PC-3 (cell line): ENCODE measurements around the gene MAGI1. TPM values are rescaled to one million over a fixed set of nuclear protein-coding genes. Genes with fewer than 3 reads are reported as not detected.

Source experiments
- ATAC-seq: fragments of 200-7000 bp; cut with Tn5 transposase; 2 replicates; pipeline ENCODE4 v1.9.1; 2020; ENCODE audit warnings: mild to moderate bottlenecking, moderate library complexity
- BruUV-seq: library from RNA; stranded (reverse); fragments of 400-500 nt; replicated peaks from 2 replicates; lab custom pipeline; 2021; lab: Mats Ljungman, UMichigan
- CTCF ChIA-PET: fragments of 300-600 bp; sonication (Branson Sonifier 250); formaldehyde crosslinking; loops from one replicate; lab custom pipeline; 2022; ENCODE audit warnings: antibody characterized with exemption; lab: Charles Lee
- POLR2A ChIA-PET: fragments of 300-600 bp; sonication (Branson Sonifier 250); formaldehyde crosslinking; loops from one replicate; lab custom pipeline; 2022; ENCODE audit warnings: antibody characterized with exemption; ENCODE audit not compliant: unreplicated experiment; lab: Charles Lee
- DNase-seq: peaks from one replicate; pipeline ENCODE4 v3.0.0-alpha.2; 2015
- H2AFZ ChIP-seq: fragments of 300-600 bp; sonication (generic); 2 replicates; pipeline ENCODE4 v1.6.0; 2016; ENCODE audit warnings: antibody characterized with exemption, low read length
- H3F3A ChIP-seq: fragments of 300-600 bp; sonication (generic); one replicate; pipeline ENCODE4 v1.6.0; 2017; ENCODE audit warnings: antibody characterized with exemption, low read length, control low read depth, mild to moderate bottlenecking; ENCODE audit not compliant: unreplicated experiment
- H3K27ac ChIP-seq: fragments of 300-600 bp; sonication (generic); 2 replicates; pipeline ENCODE4 v1.5.1; 2016; ENCODE audit warnings: mild to moderate bottlenecking, low read length
- H3K27me3 ChIP-seq: fragments of 300-600 bp; sonication (generic); 2 replicates; pipeline ENCODE4 v1.6.1; 2016; ENCODE audit warnings: low read length, mixed read lengths
- H3K36me3 ChIP-seq: fragments of 300-600 bp; sonication (generic); 2 replicates; pipeline ENCODE4 v1.6.1; 2016; ENCODE audit warnings: low read depth, mixed run types, low read length, mixed read lengths
- H3K4me1 ChIP-seq: fragments of 300-600 bp; sonication (generic); 2 replicates; pipeline ENCODE4 v1.5.1; 2016; ENCODE audit warnings: low read length; ENCODE audit not compliant: insufficient read depth
- H3K4me2 ChIP-seq: fragments of 300-600 bp; sonication (generic); 2 replicates; pipeline ENCODE4 v1.6.0; 2016; ENCODE audit warnings: low read length
- H3K4me3 ChIP-seq: fragments of 300-600 bp; sonication (generic); 2 replicates; pipeline ENCODE4 v1.5.1; 2016; ENCODE audit warnings: mild to moderate bottlenecking, low read length, mixed read lengths
- H3K79me2 ChIP-seq: fragments of 300-600 bp; sonication (generic); 2 replicates; pipeline ENCODE4 v1.6.1; 2017; ENCODE audit warnings: low read length, mixed read lengths
- H3K9ac ChIP-seq: fragments of 300-600 bp; sonication (generic); 2 replicates; pipeline ENCODE4 v1.6.0; 2016; ENCODE audit warnings: mild to moderate bottlenecking, low read length
- H3K9me2 ChIP-seq: fragments of 300-600 bp; sonication (generic); replicated peaks from 2 replicates; pipeline ENCODE4 v1.6.1; 2016; ENCODE audit warnings: mixed run types, low read length, mixed read lengths
- H3K9me3 ChIP-seq: fragments of 300-600 bp; sonication (generic); 2 replicates; pipeline ENCODE4 v1.6.1; 2016; ENCODE audit warnings: low read length, mixed read lengths
- H4K20me1 ChIP-seq: fragments of 300-600 bp; sonication (generic); 2 replicates; pipeline ENCODE4 v1.6.1; 2016; ENCODE audit warnings: low read length, mixed read lengths
- CTCF ChIP-seq: fragments of 300-600 bp; sonication (generic); conservative IDR thresholded peaks from 2 replicates; pipeline ENCODE4 v1.5.1; 2017; ENCODE audit warnings: antibody characterized with exemption, low read depth, mild to moderate bottlenecking, low read length
- EZH2 ChIP-seq: fragments of 300-600 bp; sonication (generic); IDR thresholded peaks from one replicate; pipeline ENCODE4 v1.6.1; 2017; ENCODE audit warnings: antibody characterized with exemption, mild to moderate bottlenecking, low read length; ENCODE audit not compliant: unreplicated experiment
- EZH2phosphoT487 ChIP-seq: fragments of 300-600 bp; sonication (generic); IDR thresholded peaks from 2 replicates; pipeline ENCODE4 v1.6.1; 2018; ENCODE audit warnings: mild to moderate bottlenecking, antibody characterized with exemption, low read length, borderline replicate concordance
- intact Hi-C: fragments of 100-400 bp; cut with micrococcal nuclease; formaldehyde crosslinking; loops from 2 replicates; pipeline ENCODE4 v1.9.0; 2023
- total RNA-seq: library from RNA; depleted of rRNA; stranded (reverse); fragments of >200 nt; gene quantifications from 2 replicates; pipeline ENCODE4 v1.2.3, GENCODE V29; 2014

The MAGI1 gene
- total RNA-seq, 1 experiment from 2014 or later = 8.9 TPM

GRCh38 chr3:65717676-65718346, 320.9 kb downstream of the MAGI1 start:
- Histone ChIP-seq H3K27me3 (no peaks in the 10 kb centered on the region), H3K9me2 (no peaks in the 10 kb centered on the region), H3K36me3 (no peaks in the 10 kb centered on the region), H3K4me1 (no peaks in the 10 kb centered on the region), H3K79me2 (no peaks in the 10 kb centered on the region), H3K27ac (no peak overlapping the region), H3K9ac (no peak overlapping the region), H3K4me2 (no peak overlapping the region), H3K9me3 (no peaks in the 10 kb centered on the region), H3K4me3 (no peak overlapping the region), H3F3A (no peaks in the 10 kb centered on the region), H2AFZ (no peak overlapping the region), H4K20me1 (no peaks in the 10 kb centered on the region)
- intact Hi-C loops = no loop called here
- ChIA-PET CTCF (no interaction called here), POLR2A (no interaction called here)
- no TSS peak for BruUV-seq
- no peak for TF ChIP-seq EZH2phosphoT487
- TF ChIP-seq EZH2 = no peak
- no peak for TF ChIP-seq CTCF
- no peak for DNase-seq
- ATAC-seq = no peak

GRCh38 chr3:65716071-65716751, 322.5 kb downstream of the MAGI1 start:
- DNase-seq (no peak), ATAC-seq (no peak)
- Histone ChIP-seq H3K9ac (no peak overlapping the region), H3K27me3 (no peaks in the 10 kb centered on the region), H3K36me3 (no peaks in the 10 kb centered on the region), H3K9me3 (no peaks in the 10 kb centered on the region), H4K20me1 (no peaks in the 10 kb centered on the region), H3K79me2 (no peaks in the 10 kb centered on the region), H3K4me1 (no peaks in the 10 kb centered on the region), H3K4me2 (no peak overlapping the region), H2AFZ (no peak overlapping the region), H3K27ac (no peak overlapping the region), H3F3A (no peaks in the 10 kb centered on the region), H3K4me3 (no peak overlapping the region), H3K9me2 (no peaks in the 10 kb centered on the region)
- intact Hi-C loops = no loop called here
- TF ChIP-seq EZH2phosphoT487 (no peak), EZH2 (no peak), CTCF (no peak)
- ChIA-PET CTCF (no interaction called here), POLR2A (no interaction called here)
- BruUV-seq = no TSS peak

GRCh38 chr3:65714134-65714533, 324.6 kb downstream of the MAGI1 start:
- no TSS peak for BruUV-seq
- DNase-seq (no peak), ATAC-seq (no peak)
- TF ChIP-seq EZH2phosphoT487 (no peak), EZH2 (no peak), CTCF (no peak)
- no peaks in the 10 kb centered on the region for H3K9me3 ChIP-seq
- H3K27me3 ChIP-seq = no peaks in the 10 kb centered on the region
- POLR2A ChIA-PET = no interaction called here
- H3K4me1 ChIP-seq = no peaks in the 10 kb centered on the region
- H3K4me2 ChIP-seq = no peak overlapping the region
- no peak overlapping the region for H3K4me3 ChIP-seq
- intact Hi-C loops = no loop called here
- H2AFZ ChIP-seq = no peak overlapping the region
- no peaks in the 10 kb centered on the region for H3K36me3 ChIP-seq
- H4K20me1 ChIP-seq = no peaks in the 10 kb centered on the region
- H3K9me2 ChIP-seq = no peaks in the 10 kb centered on the region
- no peak overlapping the region for H3K27ac ChIP-seq
- no peaks in the 10 kb centered on the region for H3F3A ChIP-seq
- CTCF ChIA-PET = no interaction called here
- H3K79me2 ChIP-seq = no peaks in the 10 kb centered on the region
- no peak overlapping the region for H3K9ac ChIP-seq
